K562 (cell line): ENCODE results near the gene FOSL1.

ENCODE experiments used
- CTCF ChIP-seq, 3 experiments: IDR thresholded peaks in 2 of 3; conservative IDR thresholded peaks in 1 of 3; 2 replicates each; pipeline ENCODE4 v1.5.1; 2011 to 2012; ENCODE audit warnings: low read length in 3 of 3, mild to moderate bottlenecking in 3 of 3, control low read depth in 2 of 3, improper control_type of control experiment in 1 of 3, inconsistent platforms in 1 of 3, low read depth in 1 of 3, mixed read lengths in 1 of 3, moderate library complexity in 1 of 3; ENCODE audit not compliant: insufficient read depth in 2 of 3
- EHMT2 ChIP-seq: fragments of 450-650 bp; IDR thresholded peaks from 2 replicates; pipeline ENCODE4 v1.6.1; 2018; ENCODE audit warnings: antibody characterized with exemption
- HMGXB4 ChIP-seq: sonication (generic); formaldehyde crosslinking; IDR thresholded peaks from 2 replicates; pipeline ENCODE4 v1.8.1; 2023; ENCODE audit warnings: mild to moderate bottlenecking, missing genetic modification reagents
- NR3C1 ChIP-seq: sonication (generic); formaldehyde crosslinking; IDR thresholded peaks from 2 replicates; pipeline ENCODE4 v1.8.1; 2022; ENCODE audit warnings: missing genetic modification reagents
- PHF21A ChIP-seq: fragments of 450-650 bp; IDR thresholded peaks from 2 replicates; pipeline ENCODE4 v1.6.1; 2017; ENCODE audit warnings: low read depth, borderline replicate concordance
- POLR2AphosphoS5 ChIP-seq: IDR thresholded peaks from 2 replicates; pipeline ENCODE4 v1.6.1; 2011; ENCODE audit warnings: mild to moderate bottlenecking, low read depth, low read length, moderate library complexity; ENCODE audit not compliant: control insufficient read depth, insufficient read depth
- RCOR1 ChIP-seq, 2 experiments: IDR thresholded peaks; 2 replicates each; pipeline ENCODE4 v1.6.1; 2012; ENCODE audit warnings: low read depth in 2 of 2, low read length in 2 of 2, borderline replicate concordance in 1 of 2, improper control_type of control experiment in 1 of 2
- ZNF12 ChIP-seq: sonication (generic); formaldehyde crosslinking; IDR thresholded peaks from 2 replicates; pipeline ENCODE4 v1.4.0; 2020; ENCODE audit warnings: mild to moderate bottlenecking, missing genetic modification reagents
- TF ChIP-seq, protein P1 (sequence below): sonication (generic); formaldehyde crosslinking; IDR thresholded peaks from 2 replicates; pipeline ENCODE4 v1.8.0; 2022; ENCODE audit warnings: mild to moderate bottlenecking, low read depth, missing genetic modification reagents

DNA sequence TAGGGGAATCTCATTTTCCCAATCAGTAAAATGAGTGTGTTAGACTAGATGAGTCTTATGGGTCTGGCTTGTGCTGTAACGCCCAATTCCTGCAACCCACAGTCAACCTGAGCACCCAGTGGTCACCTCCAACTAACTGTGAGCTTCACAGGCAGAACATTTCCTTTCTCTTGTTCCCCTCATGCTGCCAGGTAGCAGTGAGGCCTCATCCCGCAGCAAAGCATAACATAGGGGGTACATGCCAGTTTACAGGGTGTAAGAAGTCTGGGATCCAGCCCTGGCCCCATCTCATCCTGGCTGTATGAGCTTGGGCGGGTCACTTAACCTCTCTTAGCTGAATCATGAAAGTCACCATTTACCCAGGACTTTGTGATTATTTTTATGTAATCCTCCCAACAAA is 31.3 kb downstream of the FOSL1 start:
- TF ChIP-seq RCOR1 (IDR thresholded peaks at IDR 0.05; ENCODE audit: borderline replicate concordance in 1 of 2, low read depth in 2 of 2, low read length in 2 of 2) = no peak
- TF ChIP-seq CTCF (IDR thresholded peaks at IDR 0.05 in 2 of 3, conservative IDR thresholded peaks at IDR 0.05 in 1 of 3; ENCODE audit: insufficient read depth in 2 of 3, low read depth in 1 of 3, low read length in 3 of 3) = no peak
- no peak for TF ChIP-seq EHMT2
- no peak for TF ChIP-seq HMGXB4 (CRISPR knock-in tag)
- no peak for TF ChIP-seq ZNF12
- TF ChIP-seq NR3C1 (CRISPR knock-in tag) = no peak
- TF ChIP-seq PHF21A = no peak
- TF ChIP-seq POLR2AphosphoS5 = no peak
- TF ChIP-seq, protein P1, sequence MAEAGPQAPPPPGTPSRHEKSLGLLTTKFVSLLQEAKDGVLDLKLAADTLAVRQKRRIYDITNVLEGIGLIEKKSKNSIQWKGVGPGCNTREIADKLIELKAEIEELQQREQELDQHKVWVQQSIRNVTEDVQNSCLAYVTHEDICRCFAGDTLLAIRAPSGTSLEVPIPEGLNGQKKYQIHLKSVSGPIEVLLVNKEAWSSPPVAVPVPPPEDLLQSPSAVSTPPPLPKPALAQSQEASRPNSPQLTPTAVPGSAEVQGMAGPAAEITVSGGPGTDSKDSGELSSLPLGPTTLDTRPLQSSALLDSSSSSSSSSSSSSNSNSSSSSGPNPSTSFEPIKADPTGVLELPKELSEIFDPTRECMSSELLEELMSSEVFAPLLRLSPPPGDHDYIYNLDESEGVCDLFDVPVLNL = no peak
